COLO668 (cell line): ENCODE data around the gene GRAMD4.
"Not testable (repeated sequence)": the region's sequence is repeated elsewhere in the genome, so short reads cannot be mapped to it uniquely, and the experiment has no call there.

ENCODE experiments used
- DNase-seq: peaks from one replicate; lab custom pipeline; 2025; ENCODE audit not compliant: unreplicated experiment; lab: John Stamatoyannopoulos, UW

The GRAMD4 gene

DNA sequence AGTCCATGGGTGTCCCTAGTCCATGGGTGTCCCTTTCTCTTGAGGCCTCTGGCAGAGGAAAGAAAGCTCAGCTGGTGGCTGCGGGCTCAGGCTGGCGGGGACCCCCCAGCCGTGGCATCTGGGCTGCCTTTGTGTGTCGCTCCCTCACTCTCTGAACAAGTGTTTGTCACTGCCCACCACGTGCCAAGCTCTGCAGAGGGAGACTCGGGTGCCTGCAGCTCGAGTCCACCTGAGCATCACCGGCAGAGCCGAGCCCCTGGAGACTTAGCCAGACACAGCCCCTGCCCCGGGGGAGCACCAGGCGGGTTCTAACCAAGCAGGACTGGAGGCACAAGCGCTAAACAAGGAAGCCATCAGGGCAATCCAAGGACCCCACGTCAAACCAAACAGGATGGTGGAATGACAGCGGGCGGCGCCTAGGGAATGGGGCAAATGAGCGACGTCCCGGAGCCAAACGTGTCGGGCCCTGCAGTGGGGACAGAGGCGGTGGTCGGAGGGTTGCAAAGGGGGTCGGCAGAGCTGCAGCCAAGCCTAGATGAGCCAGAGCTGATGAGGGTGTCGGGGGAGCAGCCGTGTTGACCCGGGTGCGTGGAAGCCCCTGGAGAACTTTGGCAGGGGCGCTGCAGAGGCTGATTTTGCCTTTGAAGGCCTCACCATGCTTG lies 2.1 kb upstream of the GRAMD4 start:
- DNase-seq, result no peak

DNA sequence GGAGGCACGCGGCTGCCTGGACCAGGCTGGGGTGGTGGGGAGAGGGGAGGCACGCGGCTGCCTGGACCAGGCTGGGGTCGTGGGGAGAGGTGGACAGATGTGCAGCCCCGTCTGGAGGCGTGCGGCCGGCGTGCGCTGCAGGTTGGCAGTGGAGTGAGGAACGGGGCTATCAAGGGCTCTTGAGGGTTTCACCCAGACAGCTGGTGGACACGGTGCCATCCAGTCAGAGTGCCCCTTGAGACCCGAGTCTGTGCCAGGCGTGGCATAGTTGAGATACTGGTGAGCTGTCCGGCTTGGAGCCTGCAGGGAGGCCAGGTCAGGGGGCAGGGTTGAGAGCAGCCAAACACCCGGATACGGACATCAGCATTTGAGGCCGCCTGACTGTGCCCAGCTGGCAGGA lies 1.5 kb upstream of the GRAMD4 start:
- no peak for DNase-seq

DNA sequence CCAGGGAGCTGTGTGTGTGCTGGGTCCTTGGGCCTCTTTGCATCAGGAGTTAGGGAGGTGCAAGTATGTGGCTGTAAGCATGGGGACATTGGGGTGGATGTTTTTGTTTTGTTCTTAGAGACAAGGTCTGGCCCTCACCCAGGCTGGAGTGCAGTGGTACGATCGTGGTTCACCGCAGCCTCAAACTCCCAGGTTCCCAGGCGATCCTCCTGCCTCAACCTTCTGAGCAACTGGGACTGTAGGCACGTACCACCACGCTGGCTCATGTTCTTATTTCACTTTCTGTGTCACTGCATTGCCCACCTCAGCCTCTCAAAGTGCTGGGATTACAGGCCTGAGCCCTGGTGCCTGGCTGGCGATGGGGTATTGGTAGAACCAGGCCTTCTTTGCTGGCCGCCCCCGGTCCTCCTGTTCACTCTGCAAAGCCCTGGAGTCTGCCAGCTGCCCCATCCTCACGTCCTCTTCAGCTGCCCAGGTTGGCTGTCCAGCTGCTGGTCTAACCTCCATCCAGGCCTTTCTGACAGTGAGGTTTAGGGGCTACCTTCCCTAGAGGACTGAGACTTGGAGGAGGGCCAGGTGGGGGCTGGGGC lies 851 bp upstream of the GRAMD4 start:
- DNase-seq, result no peak

DNA sequence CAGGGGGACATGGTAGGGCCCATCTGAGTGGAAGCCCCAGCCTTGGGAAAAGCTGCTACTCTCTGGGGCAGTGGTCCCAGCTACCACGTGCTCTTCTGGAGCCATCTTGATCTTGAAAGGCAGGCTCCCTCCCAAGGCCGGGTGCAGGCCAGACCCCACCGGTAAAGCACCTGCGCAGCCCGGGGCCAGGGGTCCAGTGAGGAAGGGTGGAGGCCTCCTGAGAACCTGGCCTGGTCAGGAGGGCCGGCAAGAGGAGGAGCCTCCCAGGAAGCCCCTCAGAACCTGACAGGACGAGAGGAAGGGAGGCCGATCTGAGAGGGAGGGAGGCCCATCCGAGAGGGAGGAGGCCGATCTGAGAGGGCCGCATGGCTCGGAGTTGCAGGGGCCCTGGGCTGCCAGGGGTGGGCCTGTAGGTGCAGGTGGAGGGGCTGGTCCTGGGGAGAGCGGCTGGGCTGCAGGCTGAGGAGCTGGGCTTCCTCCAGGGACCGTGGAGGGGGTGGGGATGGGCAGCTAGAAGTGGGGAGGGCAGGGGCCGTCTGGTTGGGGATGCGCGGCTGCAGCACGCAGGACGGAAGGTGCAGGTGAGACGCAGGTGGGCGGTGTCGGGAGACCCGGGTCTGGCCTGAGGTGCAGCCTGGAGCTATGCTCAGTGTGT lies 529 bp downstream of the GRAMD4 start:
- DNase-seq, result no peak

DNA sequence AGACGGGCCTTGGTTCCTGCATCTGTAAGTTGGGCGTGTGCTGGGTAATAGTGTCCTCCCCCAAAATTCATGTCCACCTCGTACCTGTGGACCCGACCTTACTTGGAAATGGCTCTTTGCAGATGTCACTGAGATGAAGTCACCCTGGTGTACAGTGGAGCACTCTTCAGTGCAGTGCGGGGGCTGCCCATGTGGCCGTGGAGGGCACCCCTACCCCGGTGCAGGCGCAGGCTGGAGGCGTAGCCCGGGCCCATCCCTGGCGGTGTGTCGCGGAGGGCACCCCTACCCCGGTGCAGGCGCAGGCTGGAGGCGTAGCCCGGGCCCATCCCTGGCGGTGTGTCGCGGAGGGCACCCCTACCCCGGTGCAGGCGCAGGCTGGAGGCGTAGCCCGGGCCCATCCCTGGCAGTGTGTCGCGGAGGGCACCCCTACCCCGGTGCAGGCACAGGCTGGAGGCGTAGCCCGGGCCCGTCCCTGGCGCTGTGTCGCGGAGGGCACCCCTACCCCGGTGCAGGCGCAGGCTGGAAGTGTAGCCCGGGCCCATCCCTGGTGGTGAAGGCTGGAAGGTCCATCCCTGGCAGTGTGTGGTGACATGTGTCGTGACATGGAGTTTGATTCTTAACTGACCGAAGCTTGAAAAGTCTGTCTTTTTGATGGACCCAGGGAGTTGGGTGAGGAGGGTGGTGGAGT lies 1.2 kb downstream of the GRAMD4 start:
- DNase-seq, result not testable (repeated sequence)

DNA sequence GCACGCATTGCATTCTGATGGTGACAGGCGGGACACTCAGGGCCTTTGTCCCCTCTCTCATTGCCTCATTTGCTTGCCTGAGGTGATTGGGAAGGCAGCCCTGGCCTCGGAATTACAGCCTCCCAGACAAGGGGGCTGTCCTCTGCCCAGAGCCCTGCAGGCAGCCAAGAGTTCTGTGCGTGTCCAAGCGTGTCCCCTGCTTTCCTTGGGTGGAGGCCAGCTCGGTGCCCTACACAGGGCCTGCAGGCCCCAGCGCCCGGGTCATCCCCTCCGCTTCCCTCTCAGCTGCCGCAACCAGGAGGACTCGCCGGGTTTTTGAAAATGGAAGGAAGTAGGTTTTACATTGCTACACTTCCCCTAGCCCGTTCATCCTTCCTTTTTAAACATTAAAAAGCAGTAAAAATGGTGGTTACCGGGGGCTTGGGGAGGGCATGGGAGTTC lies 1.9 kb downstream of the GRAMD4 start:
- no peak for DNase-seq

DNA sequence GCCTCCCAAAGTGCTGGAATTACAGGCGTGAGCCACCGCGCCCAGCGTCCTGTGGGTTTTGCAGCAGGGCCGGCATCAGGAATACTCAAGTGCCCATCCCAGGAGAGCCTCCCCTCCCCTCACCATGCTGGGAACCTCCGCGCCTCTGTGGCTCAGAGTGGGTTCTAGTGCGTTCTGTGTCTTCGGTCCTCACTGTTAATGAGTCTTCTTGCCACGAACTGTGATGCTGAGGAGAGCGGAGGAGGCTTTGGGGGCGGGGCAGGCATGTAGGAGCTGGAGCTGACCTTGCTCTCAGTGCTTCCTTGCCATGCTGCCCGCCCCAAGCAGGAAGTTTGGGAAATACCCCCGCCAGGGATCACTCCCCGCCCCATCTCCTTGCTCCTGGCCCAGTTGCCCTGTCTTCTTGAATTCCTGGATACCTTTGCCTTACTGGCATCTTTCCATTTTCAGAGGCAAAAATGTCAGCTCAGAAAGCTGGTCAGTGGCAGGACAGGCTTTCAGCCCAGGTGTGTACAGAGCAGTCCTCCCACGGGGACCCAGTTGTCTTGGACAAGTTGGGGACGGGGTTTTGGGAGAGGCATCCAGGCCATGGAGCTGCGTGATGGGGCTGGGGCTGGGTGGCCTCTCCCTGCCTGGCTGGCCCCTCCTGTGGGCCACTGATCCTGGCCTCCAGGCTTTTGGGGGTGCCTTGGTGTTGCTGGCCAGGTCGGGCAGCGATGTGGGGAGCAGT lies 5.1 kb downstream of the GRAMD4 start:
- DNase-seq, result no peak

DNA sequence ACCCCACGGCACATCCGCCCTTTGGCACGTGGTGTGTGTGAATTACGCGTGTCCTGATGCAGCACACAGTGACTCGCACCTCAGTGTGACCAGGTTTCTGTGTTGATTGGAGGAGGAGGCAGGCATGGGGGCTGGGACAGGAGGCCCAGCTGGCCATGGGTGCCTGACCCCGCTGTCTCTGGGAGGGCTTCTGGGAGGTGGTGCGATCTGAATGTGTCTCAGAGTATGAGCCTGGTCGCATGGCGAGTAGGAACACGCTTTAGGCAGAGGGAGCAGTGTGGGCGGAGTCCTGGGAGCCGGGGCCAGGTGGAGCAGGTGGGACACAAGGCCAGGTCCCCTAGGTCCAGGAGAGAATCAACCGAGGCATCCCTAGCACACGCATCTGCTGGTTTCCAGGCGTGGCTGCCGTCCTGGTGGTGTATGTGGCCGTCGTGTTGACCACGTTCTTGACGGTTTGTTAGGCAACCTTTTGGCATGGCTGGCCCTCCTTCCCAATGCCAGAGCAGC lies 5.7 kb downstream of the GRAMD4 start:
- no peak for DNase-seq

DNA sequence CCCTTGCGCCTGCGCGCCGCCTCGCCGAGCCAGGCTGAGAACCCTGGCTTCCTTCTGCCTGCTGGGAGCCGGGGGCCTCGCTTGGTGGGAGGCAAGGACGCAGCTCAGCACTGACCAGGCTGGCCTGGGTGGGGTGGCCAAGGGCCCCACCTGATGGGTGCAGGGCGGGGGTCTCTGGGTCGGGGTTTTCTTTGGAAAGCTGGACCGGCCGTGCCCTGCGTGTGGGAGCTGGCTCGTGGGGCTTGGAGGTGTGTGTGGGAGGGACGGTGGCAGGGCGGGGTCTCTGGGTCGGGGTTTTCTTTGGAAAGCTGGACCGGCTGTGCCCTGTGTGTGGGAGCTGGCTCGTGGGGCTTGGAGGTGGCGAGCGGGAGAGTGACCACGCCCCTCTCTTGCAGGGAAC lies 6.2 kb downstream of the GRAMD4 start:
- DNase-seq, result no peak

DNA sequence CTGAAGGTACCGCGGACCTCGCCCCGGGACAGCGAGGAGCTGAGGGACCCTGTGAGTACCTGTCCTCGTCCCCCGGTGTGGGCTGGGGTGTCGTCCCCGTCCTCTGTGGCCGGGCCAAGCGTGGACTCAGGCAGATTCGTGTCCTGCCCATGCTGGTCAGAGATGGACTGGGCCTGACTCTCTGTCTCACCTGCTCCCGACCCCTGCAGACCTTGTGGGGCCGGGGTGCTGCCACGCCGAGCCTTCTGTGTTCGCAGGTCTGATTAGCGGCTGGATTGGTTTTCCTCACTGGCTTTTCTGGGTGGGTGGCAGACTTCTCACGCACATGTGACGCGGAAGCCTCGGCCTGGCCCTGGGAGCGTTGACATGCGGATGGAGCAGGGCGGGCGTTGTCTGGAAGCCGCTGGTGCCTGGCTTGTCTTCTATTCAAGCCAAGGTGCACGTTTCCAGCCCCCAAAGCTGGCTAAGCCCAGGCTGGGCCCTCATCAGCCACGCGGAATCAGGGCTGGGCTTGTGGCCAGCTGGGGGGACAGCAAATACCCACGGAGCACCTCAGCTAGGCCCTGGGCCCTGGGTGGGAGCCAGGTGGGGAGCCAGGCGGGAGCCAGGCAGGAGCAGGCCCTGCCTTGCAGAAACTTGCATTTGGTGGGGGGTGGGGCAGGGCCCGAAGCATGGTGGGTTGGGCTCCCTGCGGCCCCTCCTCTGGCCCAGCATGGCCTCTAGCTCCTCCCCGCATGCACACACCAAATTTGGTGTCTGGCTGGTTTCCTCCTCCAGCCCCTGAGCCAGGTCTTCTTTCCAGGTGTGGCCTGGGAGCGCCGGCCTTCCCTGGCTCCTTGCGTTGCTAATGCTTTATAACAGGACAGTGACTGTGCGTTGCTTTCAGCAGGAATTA lies 7.0 kb downstream of the GRAMD4 start:
- DNase-seq, result no peak

DNA sequence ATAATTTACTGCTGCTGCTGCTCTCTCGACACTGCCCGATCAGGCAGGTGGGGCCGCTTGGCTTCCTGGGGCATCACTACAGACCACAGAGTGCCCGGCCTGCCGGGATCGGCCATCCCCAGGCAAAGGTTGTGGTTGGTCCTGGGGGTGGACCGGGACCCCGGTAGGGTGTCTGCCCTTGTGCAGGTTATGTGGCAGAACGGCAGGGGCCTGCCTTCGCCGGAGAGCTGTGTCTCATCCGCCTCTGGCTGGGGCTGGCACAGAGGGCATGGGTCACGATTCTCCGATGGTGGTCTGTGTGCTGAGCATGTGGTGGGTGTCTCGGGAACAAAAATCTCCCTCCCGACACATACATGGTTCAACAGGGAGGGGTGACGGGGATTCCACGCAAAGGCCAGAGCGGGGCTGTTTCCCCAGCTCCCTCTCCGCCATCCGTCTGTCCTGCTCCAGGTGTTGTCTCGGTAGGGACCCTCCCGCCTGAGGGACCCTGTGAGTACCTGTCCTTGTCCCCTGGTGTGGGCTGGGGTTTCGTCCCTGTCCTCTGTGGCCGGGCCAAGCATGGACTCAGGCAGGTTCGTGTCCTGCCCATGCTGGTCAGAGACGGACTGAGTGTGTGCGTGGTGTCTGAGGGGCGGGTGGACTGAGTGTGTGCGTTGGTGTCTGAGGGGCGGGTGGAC lies 7.8 kb downstream of the GRAMD4 start:
- DNase-seq, result no peak

DNA sequence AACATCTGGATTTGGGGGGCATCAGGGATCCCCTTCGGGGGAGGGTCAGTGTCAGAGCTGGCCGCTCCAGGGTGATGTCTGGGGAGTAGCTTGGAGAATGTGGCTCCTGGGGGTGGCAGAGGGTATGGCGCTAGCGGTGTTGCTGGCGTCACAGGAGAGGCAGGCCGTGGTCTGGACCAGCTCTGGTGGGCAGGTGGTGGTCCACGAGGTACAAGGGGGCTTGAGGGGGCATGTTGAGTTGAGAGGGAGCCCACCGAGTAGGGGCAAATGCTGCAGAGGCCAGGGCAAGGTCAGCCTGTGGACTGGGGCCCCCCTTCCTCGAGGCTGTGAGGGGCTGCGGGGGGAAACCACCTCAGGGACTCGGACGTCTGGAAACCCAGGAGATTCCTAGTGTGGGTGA lies 8.6 kb downstream of the GRAMD4 start:
- no peak for DNase-seq

DNA sequence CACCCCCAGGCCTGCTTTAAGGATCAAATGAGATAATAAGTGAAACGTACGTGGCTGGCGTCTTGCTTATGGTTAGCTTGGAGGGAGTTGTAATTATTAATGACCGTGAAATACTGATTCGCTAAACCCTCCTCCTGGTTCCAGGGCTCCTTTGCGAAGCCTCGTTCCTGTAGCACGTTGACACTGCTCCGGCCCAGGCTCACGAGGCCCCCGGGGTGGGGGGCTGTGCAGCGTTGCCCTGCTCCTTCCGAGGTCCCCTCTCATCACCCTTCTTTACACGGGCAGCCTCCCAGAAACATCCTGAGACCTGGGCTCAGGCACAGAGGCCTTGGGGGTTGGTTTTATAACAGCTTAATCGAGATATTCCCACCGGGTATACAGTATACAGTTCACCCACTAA lies 9.1 kb downstream of the GRAMD4 start:
- no peak for DNase-seq

DNA sequence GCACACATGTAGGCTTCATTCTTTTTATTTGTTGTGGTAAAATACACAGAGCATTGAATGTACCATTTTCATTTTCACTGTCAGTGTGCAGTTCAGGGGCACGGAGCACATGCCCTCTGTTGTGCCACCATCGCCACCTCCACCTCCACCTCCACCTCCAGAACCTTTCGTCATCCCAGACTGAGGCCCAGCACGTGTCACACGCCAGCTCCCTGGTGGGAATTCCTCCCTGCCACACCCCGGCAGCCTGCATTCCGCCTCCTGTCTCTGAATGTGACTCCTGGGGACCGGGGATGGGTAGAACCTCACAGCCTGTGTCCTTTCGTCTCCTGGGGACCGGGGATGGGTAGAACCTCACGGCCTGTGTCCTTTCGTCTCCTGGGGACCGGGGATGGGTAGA lies 10.9 kb downstream of the GRAMD4 start:
- no peak for DNase-seq

DNA sequence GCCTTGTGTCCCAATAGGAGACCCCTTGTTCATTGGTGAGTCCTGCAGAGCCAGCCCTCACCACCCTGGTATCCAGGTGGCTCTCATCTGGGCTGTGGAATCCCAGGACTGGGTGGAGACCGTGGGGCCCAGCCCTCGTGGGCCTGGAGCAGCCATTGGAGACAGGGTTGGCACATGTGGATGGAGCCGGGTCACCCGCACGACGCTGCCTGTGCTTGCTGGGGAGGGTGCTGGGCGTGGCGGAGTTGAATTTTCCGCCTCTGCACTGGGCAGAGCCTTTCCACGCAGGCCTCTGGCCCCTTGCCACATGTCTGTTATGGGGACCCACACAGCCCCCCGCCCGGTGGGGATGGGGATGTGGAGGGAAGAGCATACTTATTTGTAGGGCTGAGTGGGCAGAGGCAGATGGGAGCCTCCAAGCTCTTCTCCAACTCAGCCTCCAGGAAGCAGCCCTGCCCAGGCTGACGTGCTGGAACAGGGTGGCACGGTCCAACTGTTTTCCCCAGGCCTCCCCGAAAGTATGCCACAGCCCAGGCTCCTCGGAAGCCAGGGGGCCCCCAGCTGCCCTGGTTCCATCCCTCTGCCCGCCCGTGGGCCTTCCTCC lies 12.6 kb downstream of the GRAMD4 start:
- no peak for DNase-seq

DNA sequence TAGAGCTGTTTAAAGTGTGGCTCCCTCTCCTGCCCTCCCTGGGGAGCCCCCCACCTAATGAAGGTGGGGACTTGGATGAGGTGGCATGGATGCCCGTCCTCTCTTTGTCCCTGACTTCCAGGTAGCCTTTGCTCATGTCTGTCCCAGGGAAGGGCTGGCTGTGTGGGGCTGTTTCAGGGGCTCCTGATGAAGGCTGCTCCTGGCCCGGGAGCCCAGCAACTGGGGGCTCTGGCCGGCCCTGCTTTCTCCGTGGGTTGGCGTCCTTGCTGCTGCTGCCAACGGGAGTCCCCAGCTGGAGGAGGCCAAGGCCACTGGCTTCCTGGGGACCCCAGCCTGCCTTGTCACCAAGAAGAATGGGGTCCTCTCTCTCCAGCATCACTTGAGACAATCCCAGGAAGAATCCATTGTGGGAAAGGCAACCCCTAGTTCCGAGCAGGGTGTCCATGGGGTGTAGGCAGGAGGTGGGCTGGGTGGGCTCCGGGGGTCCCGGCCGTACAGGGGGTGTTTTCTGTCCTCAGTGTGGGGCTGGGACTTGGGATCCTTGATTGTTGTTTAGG lies 13.2 kb downstream of the GRAMD4 start:
- DNase-seq, result no peak

DNA sequence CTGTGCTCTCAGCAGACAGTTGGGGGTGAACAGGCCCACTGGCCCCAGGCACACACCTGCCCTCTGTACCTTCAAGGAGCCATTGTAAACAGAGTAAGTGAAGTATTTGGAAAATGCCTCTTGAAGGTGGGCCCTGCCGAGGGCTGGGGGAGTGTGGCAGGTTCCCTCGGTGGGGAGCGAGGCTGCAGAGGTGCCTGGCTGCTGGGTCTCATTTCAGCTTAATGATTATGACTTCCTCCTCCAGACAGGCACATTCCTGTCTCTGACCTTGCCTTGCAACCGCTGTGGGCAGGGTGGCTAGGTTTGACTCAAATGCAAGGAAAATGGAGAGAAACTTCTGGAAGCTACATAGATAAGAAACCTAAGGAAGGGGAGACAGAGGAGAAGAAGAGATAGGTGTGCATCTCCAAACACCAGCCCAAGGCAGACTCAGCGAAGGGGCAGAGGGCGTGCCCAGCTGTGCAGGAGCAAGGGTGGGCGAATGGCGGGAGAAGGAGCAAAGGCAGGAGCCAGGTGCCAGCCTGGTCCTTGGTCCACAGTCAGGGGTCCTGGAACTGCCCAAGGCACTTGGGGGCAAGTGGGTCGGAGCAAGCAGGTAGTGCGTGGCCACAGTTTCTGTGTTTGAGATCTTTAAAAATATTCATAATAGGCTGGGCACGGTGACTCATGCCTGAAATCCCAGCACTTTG lies 14.0 kb downstream of the GRAMD4 start:
- DNase-seq, result no peak

DNA sequence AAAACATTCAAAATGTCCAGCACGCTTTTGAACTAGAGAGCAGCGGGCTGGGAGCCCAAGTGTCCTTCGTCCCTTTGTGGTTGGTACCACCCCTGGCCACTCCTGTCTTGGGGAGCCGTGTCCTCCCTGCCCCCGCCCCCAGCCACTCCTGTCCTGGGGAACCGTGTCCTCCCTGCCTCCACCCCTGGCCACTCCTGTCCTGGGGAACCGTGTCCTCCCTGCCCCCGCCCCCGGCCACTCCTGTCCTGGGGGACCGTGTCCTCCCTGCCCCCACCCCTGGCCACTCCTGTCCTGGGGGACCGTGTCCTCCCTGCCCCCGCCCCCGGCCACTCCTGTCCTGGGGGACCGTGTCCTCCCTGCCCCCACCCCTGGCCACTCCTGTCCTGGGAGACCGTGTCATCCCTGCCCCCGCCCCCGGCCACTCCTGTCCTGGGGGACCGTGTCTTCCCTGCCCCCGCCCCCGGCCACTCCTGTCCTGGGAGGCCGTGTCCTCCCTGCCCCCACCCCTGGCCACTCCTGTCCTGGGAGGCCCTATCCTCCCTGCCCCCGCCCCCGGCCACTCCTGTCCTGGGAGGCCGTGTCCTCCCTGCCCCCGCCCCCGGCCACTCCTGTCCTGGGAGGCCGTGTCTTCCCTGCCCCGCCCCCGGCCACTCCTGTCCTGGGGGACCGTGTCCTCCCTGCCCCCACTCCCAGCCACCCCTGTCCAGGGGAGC lies 14.9 kb downstream of the GRAMD4 start:
- not testable (repeated sequence) for DNase-seq
